EH (cell line): ENCODE results near the gene CHMP1B.
"Not testable (repeated sequence)": the region's sequence is repeated elsewhere in the genome, so short reads cannot be mapped to it uniquely, and the experiment has no call there.

ENCODE experiments used
- DNase-seq: peaks from one replicate; pipeline ENCODE4 v3.0.0-alpha.2; 2015; ENCODE audit warnings: low read depth

Gene CHMP1B

GRCh38 chr18:11840493-11840892 is 10.7 kb upstream of the CHMP1B start:
- no peak for DNase-seq

GRCh38 chr18:11842562-11842961 is 8.7 kb upstream of the CHMP1B start:
- no peak for DNase-seq

GRCh38 chr18:11844436-11844835 is 6.8 kb upstream of the CHMP1B start:
- DNase-seq: no peak

GRCh38 chr18:11845654-11846053 is 5.6 kb upstream of the CHMP1B start:
- DNase-seq: no peak

- DNase-seq: no peak
Observed at GRCh38 chr18:11847811-11848210, 3.4 kb upstream of the CHMP1B start.

- DNase-seq: no peak
Observed at GRCh38 chr18:11849279-11849678, 1.9 kb upstream of the CHMP1B start.

- peak; percentile 77 for DNase-seq
Observed at GRCh38 chr18:11849841-11850634, 1.2 kb upstream of the CHMP1B start.

GRCh38 chr18:11850821-11851145 is 430 bp upstream of the CHMP1B start:
- no peak for DNase-seq

GRCh38 chr18:11851806-11852337 is 659 bp downstream of the CHMP1B start:
- peak; percentile 61 for DNase-seq

GRCh38 chr18:11854554-11854953 is 3.3 kb downstream of the CHMP1B start:
- not testable (repeated sequence) for DNase-seq

- peak; percentile 95 for DNase-seq
Observed at GRCh38 chr18:11857177-11857887, 6.1 kb downstream of the CHMP1B start.

- no peak for DNase-seq
Observed at GRCh38 chr18:11859282-11859830, 8.1 kb downstream of the CHMP1B start.

- peak; percentile 80 for DNase-seq
Observed at GRCh38 chr18:11859903-11860407, 8.7 kb downstream of the CHMP1B start.

- no peak for DNase-seq
Observed at GRCh38 chr18:11860594-11861450, 9.6 kb downstream of the CHMP1B start.

GRCh38 chr18:11861583-11862288 is 10.5 kb downstream of the CHMP1B start:
- peak; percentile 23 for DNase-seq

- DNase-seq: no peak
Observed at GRCh38 chr18:11862468-11863137, 11.4 kb downstream of the CHMP1B start.

GRCh38 chr18:11864471-11864870 is 13.3 kb downstream of the CHMP1B start:
- no peak for DNase-seq

- DNase-seq: no peak
Observed at GRCh38 chr18:11865071-11865470, 13.9 kb downstream of the CHMP1B start.

- DNase-seq: no peak
Observed at GRCh38 chr18:11866329-11866728, 15.1 kb downstream of the CHMP1B start.

GRCh38 chr18:11866764-11867163 is 15.6 kb downstream of the CHMP1B start:
- DNase-seq: no peak

- no peak for DNase-seq
Observed at GRCh38 chr18:11868230-11868629, 17.0 kb downstream of the CHMP1B start.
